ENCODE results near the gene AADACL2.

DNA sequence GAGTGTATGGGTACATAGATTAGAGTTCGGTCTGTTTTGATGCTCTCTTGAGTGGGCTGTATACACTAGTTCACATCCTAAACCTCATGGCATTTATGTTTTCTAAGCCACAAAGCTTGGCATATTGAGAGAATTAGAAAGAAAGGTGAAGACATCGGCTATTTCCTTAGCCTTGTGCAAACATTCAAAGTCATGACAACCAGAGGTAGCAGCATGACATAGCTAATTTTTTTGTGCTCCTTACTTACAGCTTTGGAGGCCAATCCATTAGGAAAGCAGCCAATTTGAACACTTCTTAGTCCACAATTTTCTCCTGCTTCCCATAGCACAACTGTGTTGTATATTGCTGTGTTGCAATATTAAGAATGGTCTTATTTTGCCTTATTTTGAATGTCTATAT, 58.7 kb downstream of the AADACL2 start:
- TF ChIP-seq GATA3 (IDR thresholded peaks at IDR 0.05; ENCODE audit: low read depth, low read length) (no peak), GATA2 (IDR thresholded peaks at IDR 0.05; ENCODE audit: low read depth, low read length) (no peak)
